Measurements from ENCODE around the gene DCANP1.

DCANP1 gene

GRCh38 chr5:135440916-135441315 lies 6.2 kb downstream of the DCANP1 start:
- DNase-seq: no peak

GRCh38 chr5:135439231-135440205 lies 7.6 kb downstream of the DCANP1 start:
- no peak for DNase-seq

- no peak for DNase-seq
These were observed 8.4 kb downstream of the DCANP1 start for GRCh38 chr5:135438636-135439221.

- DNase-seq: no peak
These were observed 9.2 kb downstream of the DCANP1 start for GRCh38 chr5:135437796-135438560.

GRCh38 chr5:135437422-135437795 lies 9.7 kb downstream of the DCANP1 start:
- DNase-seq: no peak

- DNase-seq: no peak
These were observed 10.2 kb downstream of the DCANP1 start for GRCh38 chr5:135436951-135437418.

GRCh38 chr5:135435467-135436330 lies 11.4 kb downstream of the DCANP1 start:
- no peak for DNase-seq

- no peak for DNase-seq
These were observed 12.3 kb downstream of the DCANP1 start for GRCh38 chr5:135434591-135435466.

- no peak for DNase-seq
These were observed 13.3 kb downstream of the DCANP1 start for GRCh38 chr5:135433681-135434426.

GRCh38 chr5:135432113-135432512 lies 15.0 kb downstream of the DCANP1 start:
- no peak for DNase-seq

- no peak for DNase-seq
These were observed 17.1 kb downstream of the DCANP1 start for GRCh38 chr5:135430135-135430437.

GRCh38 chr5:135429301-135430134 lies 17.6 kb downstream of the DCANP1 start:
- no peak for DNase-seq

GRCh38 chr5:135428586-135428985 lies 18.6 kb downstream of the DCANP1 start:
- DNase-seq: no peak

GRCh38 chr5:135426102-135427082 lies 20.8 kb downstream of the DCANP1 start:
- DNase-seq: no peak

GRCh38 chr5:135425641-135426040 lies 21.5 kb downstream of the DCANP1 start:
- no peak for DNase-seq

- no peak for DNase-seq
These were observed 23.3 kb downstream of the DCANP1 start for GRCh38 chr5:135423846-135424168.

- no peak for DNase-seq
These were observed 23.9 kb downstream of the DCANP1 start for GRCh38 chr5:135423146-135423845.

GRCh38 chr5:135422419-135422818 lies 24.7 kb downstream of the DCANP1 start:
- no peak for DNase-seq

Data from activated CD4-positive, alpha-beta T cell treated with anti-CD3 and anti-CD28 coated beads, Interleukin-2, amount 50 U/mL, for 1 hour (primary cell).